ENCODE results near the gene ITK.
"Not testable (repeated sequence)": the region's sequence is repeated elsewhere in the genome, so short reads cannot be mapped to it uniquely, and the experiment has no call there.

ITK gene

GRCh38 chr5:157167214-157167621 lies 13.4 kb upstream of the ITK start:
- H3K27me3 ChIP-seq (ENCODE audit: control insufficient read depth in 5 of 5, insufficient read depth in 4 of 5, low read length in 5 of 5) = peaks cover 0 to 7% (median 0%) of the 10 kb centered on the region in 5 donors
- H3K36me3 ChIP-seq (ENCODE audit: control insufficient read depth in 5 of 5, insufficient read depth in 5 of 5, low read length in 5 of 5) = no peaks in the 10 kb centered on the region
- H3K9ac ChIP-seq (ENCODE audit: low read length in 5 of 5) = no peak overlapping the region
- no peak overlapping the region for H3K27ac ChIP-seq (ENCODE audit: low read depth, low read length)
- H3K9me3 ChIP-seq (ENCODE audit: control insufficient read depth in 5 of 5, low read length in 5 of 5) = no peaks in the 10 kb centered on the region
- H3K4me3 ChIP-seq (ENCODE audit: low read depth in 1 of 5, low read length in 5 of 5) = no peak overlapping the region
- no peaks in the 10 kb centered on the region for H3K4me1 ChIP-seq (ENCODE audit: control insufficient read depth in 5 of 5, insufficient read depth in 5 of 5, low read length in 5 of 5)

- peaks cover 0 to 7% (median 0%) of the 10 kb centered on the region in 5 donors for H3K27me3 ChIP-seq (ENCODE audit: control insufficient read depth in 5 of 5, insufficient read depth in 4 of 5, low read length in 5 of 5)
- no peak overlapping the region for H3K27ac ChIP-seq (ENCODE audit: low read depth, low read length)
- H3K4me1 ChIP-seq (ENCODE audit: control insufficient read depth in 5 of 5, insufficient read depth in 5 of 5, low read length in 5 of 5) = no peaks in the 10 kb centered on the region
- H3K9ac ChIP-seq (ENCODE audit: low read length in 5 of 5) = no peak overlapping the region
- no peaks in the 10 kb centered on the region for H3K9me3 ChIP-seq (ENCODE audit: control insufficient read depth in 5 of 5, low read length in 5 of 5)
- H3K36me3 ChIP-seq (ENCODE audit: control insufficient read depth in 5 of 5, insufficient read depth in 5 of 5, low read length in 5 of 5) = no peaks in the 10 kb centered on the region
- H3K4me3 ChIP-seq (ENCODE audit: low read depth in 1 of 5, low read length in 5 of 5) = no peak overlapping the region
Observed at GRCh38 chr5:157168286-157168685, 12.4 kb upstream of the ITK start.

GRCh38 chr5:157172403-157172802 lies 8.2 kb upstream of the ITK start:
- Histone ChIP-seq H3K4me3 (ENCODE audit: low read depth in 1 of 5, low read length in 5 of 5) (no peak overlapping the region), H3K27ac (ENCODE audit: low read depth, low read length) (no peak overlapping the region)

GRCh38 chr5:157175071-157175612 lies 5.5 kb upstream of the ITK start:
- no peak overlapping the region for H3K9ac ChIP-seq (ENCODE audit: low read length in 5 of 5)
- H3K4me3 ChIP-seq (ENCODE audit: low read depth in 1 of 5, low read length in 5 of 5) = no peak overlapping the region
- no peaks in the 10 kb centered on the region for H3K4me1 ChIP-seq (ENCODE audit: control insufficient read depth in 5 of 5, insufficient read depth in 5 of 5, low read length in 5 of 5)
- peaks cover 0 to 2% (median 0%) of the 10 kb centered on the region in 5 donors for H3K27me3 ChIP-seq (ENCODE audit: control insufficient read depth in 5 of 5, insufficient read depth in 4 of 5, low read length in 5 of 5)
- no peaks in the 10 kb centered on the region for H3K36me3 ChIP-seq (ENCODE audit: control insufficient read depth in 5 of 5, insufficient read depth in 5 of 5, low read length in 5 of 5)
- no peak overlapping the region for H3K27ac ChIP-seq (ENCODE audit: low read depth, low read length)
- no peaks in the 10 kb centered on the region for H3K9me3 ChIP-seq (ENCODE audit: control insufficient read depth in 5 of 5, low read length in 5 of 5)

More at GRCh38 chr5:157172403-157172802, 8.2 kb upstream of the ITK start:
- Histone ChIP-seq H3K4me1 (ENCODE audit: control insufficient read depth in 5 of 5, insufficient read depth in 5 of 5, low read length in 5 of 5) (no peaks in the 10 kb centered on the region), H3K36me3 (ENCODE audit: control insufficient read depth in 5 of 5, insufficient read depth in 5 of 5, low read length in 5 of 5) (no peaks in the 10 kb centered on the region), H3K27me3 (ENCODE audit: control insufficient read depth in 5 of 5, insufficient read depth in 4 of 5, low read length in 5 of 5) (no peaks in the 10 kb centered on the region), H3K9ac (ENCODE audit: low read length in 5 of 5) (no peak overlapping the region), H3K9me3 (ENCODE audit: control insufficient read depth in 5 of 5, low read length in 5 of 5) (no peaks in the 10 kb centered on the region)

- Histone ChIP-seq H3K27ac (ENCODE audit: low read depth, low read length) (no peak overlapping the region), H3K4me3 (ENCODE audit: low read depth in 1 of 5, low read length in 5 of 5) (no peak overlapping the region), H3K36me3 (ENCODE audit: control insufficient read depth in 5 of 5, insufficient read depth in 5 of 5, low read length in 5 of 5) (no peaks in the 10 kb centered on the region), H3K9ac (ENCODE audit: low read length in 5 of 5) (no peak overlapping the region), H3K27me3 (ENCODE audit: control insufficient read depth in 5 of 5, insufficient read depth in 4 of 5, low read length in 5 of 5) (peaks cover 0 to 3% (median 0%) of the 10 kb centered on the region in 5 donors), H3K9me3 (ENCODE audit: control insufficient read depth in 5 of 5, low read length in 5 of 5) (no peaks in the 10 kb centered on the region), H3K4me1 (ENCODE audit: control insufficient read depth in 5 of 5, insufficient read depth in 5 of 5, low read length in 5 of 5) (no peaks in the 10 kb centered on the region)
Observed at GRCh38 chr5:157177953-157178352, 2.7 kb upstream of the ITK start.

- Histone ChIP-seq H3K27me3 (ENCODE audit: control insufficient read depth in 5 of 5, insufficient read depth in 4 of 5, low read length in 5 of 5) (peaks cover 0 to 3% (median 0%) of the 10 kb centered on the region in 5 donors), H3K4me1 (ENCODE audit: control insufficient read depth in 5 of 5, insufficient read depth in 5 of 5, low read length in 5 of 5) (no peaks in the 10 kb centered on the region), H3K9me3 (ENCODE audit: control insufficient read depth in 5 of 5, low read length in 5 of 5) (no peaks in the 10 kb centered on the region), H3K36me3 (ENCODE audit: control insufficient read depth in 5 of 5, insufficient read depth in 5 of 5, low read length in 5 of 5) (no peaks in the 10 kb centered on the region), H3K9ac (ENCODE audit: low read length in 5 of 5) (no peak overlapping the region), H3K27ac (ENCODE audit: low read depth, low read length) (no peak overlapping the region), H3K4me3 (ENCODE audit: low read depth in 1 of 5, low read length in 5 of 5) (no peak overlapping the region)
Observed at GRCh38 chr5:157178966-157179365, 1.7 kb upstream of the ITK start.

GRCh38 chr5:157182143-157182757 lies 1.6 kb downstream of the ITK start:
- Histone ChIP-seq H3K36me3 (ENCODE audit: control insufficient read depth in 5 of 5, insufficient read depth in 5 of 5, low read length in 5 of 5) (no peaks in the 10 kb centered on the region), H3K4me3 (ENCODE audit: low read depth in 1 of 5, low read length in 5 of 5) (peak overlapping the region in 1 of 5 donors; percentile 15), H3K4me1 (ENCODE audit: control insufficient read depth in 5 of 5, insufficient read depth in 5 of 5, low read length in 5 of 5) (no peaks in the 10 kb centered on the region), H3K27ac (ENCODE audit: low read depth, low read length) (no peak overlapping the region), H3K27me3 (ENCODE audit: control insufficient read depth in 5 of 5, insufficient read depth in 4 of 5, low read length in 5 of 5) (peaks cover 0 to 3% (median 0%) of the 10 kb centered on the region in 5 donors), H3K9ac (ENCODE audit: low read length in 5 of 5) (no peak overlapping the region), H3K9me3 (ENCODE audit: control insufficient read depth in 5 of 5, low read length in 5 of 5) (peaks cover 0 to 3% (median 0%) of the 10 kb centered on the region in 5 donors)

GRCh38 chr5:157184117-157184670 lies 3.6 kb downstream of the ITK start:
- Histone ChIP-seq H3K9me3 (ENCODE audit: control insufficient read depth in 5 of 5, low read length in 5 of 5) (peaks cover 0 to 3% (median 0%) of the 10 kb centered on the region in 5 donors), H3K27ac (ENCODE audit: low read depth, low read length) (no peak overlapping the region), H3K36me3 (ENCODE audit: control insufficient read depth in 5 of 5, insufficient read depth in 5 of 5, low read length in 5 of 5) (no peaks in the 10 kb centered on the region), H3K4me3 (ENCODE audit: low read depth in 1 of 5, low read length in 5 of 5) (no peak overlapping the region), H3K4me1 (ENCODE audit: control insufficient read depth in 5 of 5, insufficient read depth in 5 of 5, low read length in 5 of 5) (no peaks in the 10 kb centered on the region), H3K9ac (ENCODE audit: low read length in 5 of 5) (no peak overlapping the region), H3K27me3 (ENCODE audit: control insufficient read depth in 5 of 5, insufficient read depth in 4 of 5, low read length in 5 of 5) (peaks cover 0 to 3% (median 0%) of the 10 kb centered on the region in 5 donors)

- not testable (repeated sequence) for H3K9ac ChIP-seq (ENCODE audit: low read length in 5 of 5); H3K4me3 ChIP-seq (ENCODE audit: low read depth in 1 of 5, low read length in 5 of 5); H3K27me3 ChIP-seq (ENCODE audit: control insufficient read depth in 5 of 5, insufficient read depth in 4 of 5, low read length in 5 of 5); H3K4me1 ChIP-seq (ENCODE audit: control insufficient read depth in 5 of 5, insufficient read depth in 5 of 5, low read length in 5 of 5); H3K36me3 ChIP-seq (ENCODE audit: control insufficient read depth in 5 of 5, insufficient read depth in 5 of 5, low read length in 5 of 5); H3K9me3 ChIP-seq (ENCODE audit: control insufficient read depth in 5 of 5, low read length in 5 of 5); H3K27ac ChIP-seq (ENCODE audit: low read depth, low read length)
Observed at GRCh38 chr5:157185122-157185521, 4.5 kb downstream of the ITK start.

- Histone ChIP-seq H3K4me1 (ENCODE audit: control insufficient read depth in 5 of 5, insufficient read depth in 5 of 5, low read length in 5 of 5) (no peaks in the 10 kb centered on the region), H3K4me3 (ENCODE audit: low read depth in 1 of 5, low read length in 5 of 5) (no peak overlapping the region), H3K9me3 (ENCODE audit: control insufficient read depth in 5 of 5, low read length in 5 of 5) (peaks cover 0 to 3% (median 0%) of the 10 kb centered on the region in 5 donors), H3K36me3 (ENCODE audit: control insufficient read depth in 5 of 5, insufficient read depth in 5 of 5, low read length in 5 of 5) (no peaks in the 10 kb centered on the region), H3K9ac (ENCODE audit: low read length in 5 of 5) (no peak overlapping the region), H3K27ac (ENCODE audit: low read depth, low read length) (no peak overlapping the region), H3K27me3 (ENCODE audit: control insufficient read depth in 5 of 5, insufficient read depth in 4 of 5, low read length in 5 of 5) (peaks cover 0 to 3% (median 0%) of the 10 kb centered on the region in 5 donors)
Observed at GRCh38 chr5:157186309-157187045, 5.8 kb downstream of the ITK start.

All from subcutaneous abdominal adipose tissue (tissue), 5 donors.